Measurements from ENCODE around the gene DNAH1.

Gene DNAH1

GRCh38 chr3:52289747-52290595 is 26.1 kb upstream of the DNAH1 start:
- in situ Hi-C loops (cut with HindIII; ENCODE audit: low pct_ligation_motif_present, low sequenced_read_pairs): no loop called here
- Histone ChIP-seq H3K27ac (no peak overlapping the region), H3K36me3 (replicated peaks) (peaks cover 8% of the 10 kb centered on the region), H3K4me3 (ENCODE audit: low read depth, low read length) (no peak overlapping the region), H3K27me3 (replicated peaks) (no peaks in the 10 kb centered on the region)
- no peak for DNase-seq
- TF ChIP-seq CTCF (IDR thresholded peaks at IDR 0.05; ENCODE audit: low read depth, low read length, missing control alignments): peak; percentile 21

GRCh38 chr3:52290596-52291507 is 25.3 kb upstream of the DNAH1 start:
- H3K27ac ChIP-seq: no peak overlapping the region
- H3K36me3 ChIP-seq (replicated peaks): peaks cover 8% of the 10 kb centered on the region
- no peak for DNase-seq
- H3K4me3 ChIP-seq (ENCODE audit: low read depth, low read length): no peak overlapping the region
- in situ Hi-C loops (cut with HindIII; ENCODE audit: low pct_ligation_motif_present, low sequenced_read_pairs): no loop called here
- no peak for TF ChIP-seq CTCF (IDR thresholded peaks at IDR 0.05; ENCODE audit: low read depth, low read length, missing control alignments)
- H3K27me3 ChIP-seq (replicated peaks): no peaks in the 10 kb centered on the region

- Histone ChIP-seq H3K36me3 (replicated peaks) (peaks cover 8% of the 10 kb centered on the region), H3K4me3 (ENCODE audit: low read depth, low read length) (no peak overlapping the region), H3K27me3 (replicated peaks) (no peaks in the 10 kb centered on the region), H3K27ac (no peak overlapping the region)
- TF ChIP-seq CTCF (IDR thresholded peaks at IDR 0.05; ENCODE audit: low read depth, low read length, missing control alignments): peak; percentile 72
- in situ Hi-C loops (cut with HindIII; ENCODE audit: low pct_ligation_motif_present, low sequenced_read_pairs): no loop called here
- no peak for DNase-seq
Measured at GRCh38 chr3:52291508-52292181, 24.5 kb upstream of the DNAH1 start.

- Histone ChIP-seq H3K36me3 (replicated peaks) (peaks cover 8% of the 10 kb centered on the region), H3K27ac (no peak overlapping the region), H3K27me3 (replicated peaks) (no peaks in the 10 kb centered on the region), H3K4me3 (ENCODE audit: low read depth, low read length) (no peak overlapping the region)
- TF ChIP-seq CTCF (IDR thresholded peaks at IDR 0.05; ENCODE audit: low read depth, low read length, missing control alignments): no peak
- no peak for DNase-seq
- in situ Hi-C loops (cut with HindIII; ENCODE audit: low pct_ligation_motif_present, low sequenced_read_pairs): no loop called here
Measured at GRCh38 chr3:52292247-52293065, 23.7 kb upstream of the DNAH1 start.

Data from brain microvascular endothelial cell (primary cell).